H1 (cell line): Measurements from ENCODE around the gene SBF2. TPM values are rescaled to one million over a fixed set of nuclear protein-coding genes. Genes with fewer than 3 reads are reported as not detected.

Experiments
- CTCF ChIA-PET: fragments of 300-600 bp; sonication (Branson Sonifier 250); formaldehyde crosslinking; loops from one replicate; lab custom pipeline; 2021; ENCODE audit not compliant: partially characterized antibody; lab: Charles Lee
- POLR2A ChIA-PET: fragments of 300-600 bp; sonication (Branson Sonifier 250); formaldehyde crosslinking; loops from one replicate; lab custom pipeline; 2021; ENCODE audit warnings: inconsistent platforms; ENCODE audit not compliant: partially characterized antibody; lab: Charles Lee
- DNase-seq, 2 experiments: peaks; one replicate each; pipeline versions ENCODE4 v3.0.0 to v3.0.0-alpha.2; 2010 to 2022; ENCODE audit warnings: low spot score in 2 of 2, low read depth in 1 of 2, mixed read lengths in 1 of 2
- FAIRE-seq: peaks from 2 replicates; lab custom pipeline; 2011; peaks lifted over from hg19 to GRCh38; lab: Jason Lieb, UNC
- H2AFZ ChIP-seq: 2 replicates; pipeline ENCODE4 v1.8.1; 2012; ENCODE audit warnings: low read length, inconsistent platforms
- H2AK5ac ChIP-seq: 2 replicates; pipeline ENCODE4 v1.6.1; 2013; ENCODE audit warnings: low read depth, low read length
- H2BK120ac ChIP-seq: replicated peaks from 2 replicates; pipeline ENCODE3; 2013; ENCODE audit warnings: low read depth, low read length, inconsistent platforms
- H2BK12ac ChIP-seq: 2 replicates; pipeline ENCODE4 v1.6.1; 2013; ENCODE audit warnings: low read depth, low read length
- H2BK15ac ChIP-seq: 2 replicates; pipeline ENCODE4 v1.6.1; 2013; ENCODE audit warnings: low read length
- H2BK20ac ChIP-seq: 2 replicates; pipeline ENCODE4 v1.6.1; 2013; ENCODE audit warnings: low read length
- H2BK5ac ChIP-seq: 2 replicates; pipeline ENCODE4 v1.6.1; 2013; ENCODE audit warnings: low read depth, low read length
- H3K14ac ChIP-seq: 2 replicates; pipeline ENCODE4 v1.6.1; 2013; ENCODE audit warnings: inconsistent platforms; ENCODE audit not compliant: insufficient read length
- H3K18ac ChIP-seq: 2 replicates; pipeline ENCODE4 v1.6.1; 2013; ENCODE audit warnings: low read length; ENCODE audit errors: extremely low read depth
- H3K23ac ChIP-seq: 2 replicates; pipeline ENCODE4 v1.6.1; 2013; ENCODE audit warnings: inconsistent platforms; ENCODE audit not compliant: insufficient read length
- H3K23me2 ChIP-seq: 2 replicates; pipeline ENCODE4 v1.6.1; 2013; ENCODE audit warnings: low read depth, low read length
- H3K27ac ChIP-seq: 2 replicates; pipeline ENCODE4 v1.6.1; 2011; ENCODE audit warnings: low read depth, low read length, inconsistent platforms
- H3K27me3 ChIP-seq, 4 experiments: replicated peaks in 1 of 4; 1 replicate in 1 of 4; 2 replicates in 3 of 4; pipeline versions ENCODE4 v1.6.1 to v1.8.1; 2011 to 2013; ENCODE audit warnings: low read length in 3 of 4, mild to moderate bottlenecking in 3 of 4, inconsistent platforms in 2 of 4, mixed read lengths in 2 of 4, moderate library complexity in 1 of 4; ENCODE audit not compliant: control insufficient read depth in 3 of 4, insufficient read depth in 3 of 4; ENCODE audit errors: extremely low read depth in 1 of 4
- H3K36me3 ChIP-seq, 4 experiments: 2 replicates each; pipeline versions ENCODE4 v1.6.1 to v1.8.1; 2011 to 2013; ENCODE audit warnings: mild to moderate bottlenecking in 4 of 4, low read length in 3 of 4, moderate library complexity in 2 of 4, control low read depth in 1 of 4, inconsistent platforms in 1 of 4; ENCODE audit not compliant: insufficient read depth in 4 of 4, control insufficient read depth in 2 of 4
- H3K4ac ChIP-seq: replicated peaks from 2 replicates; pipeline ENCODE3; 2013; ENCODE audit warnings: low read length, low read depth, mixed read lengths, inconsistent platforms; ENCODE audit not compliant: insufficient read length
- H3K4me1 ChIP-seq, 4 experiments: replicated peaks in 1 of 4; 1 replicate in 1 of 4; 2 replicates in 3 of 4; pipeline versions ENCODE4 v1.6.1 to v1.8.1; 2011 to 2013; ENCODE audit warnings: low read length in 3 of 4, inconsistent platforms in 2 of 4, mixed read lengths in 1 of 4; ENCODE audit not compliant: insufficient read depth in 4 of 4, control insufficient read depth in 3 of 4
- H3K4me2 ChIP-seq, 2 experiments: 2 replicates each; pipeline versions ENCODE4 v1.6.1 to v1.8.1; 2011 to 2013; ENCODE audit warnings: low read depth in 2 of 2, low read length in 2 of 2, control low read depth in 1 of 2, inconsistent platforms in 1 of 2, mild to moderate bottlenecking in 1 of 2; ENCODE audit not compliant: insufficient read depth in 1 of 2
- H3K4me3 ChIP-seq, 4 experiments: fragments of 200-600, 300-600 bp in 1 of 4; sonication (generic), shearing (Covaris generic), sonication (Bioruptor Twin) in 1 of 4; 2 replicates each; pipeline versions ENCODE4 v1.5.1 to v1.8.1; 2011 to 2016; ENCODE audit warnings: low read length in 4 of 4, low read depth in 3 of 4, control low read depth in 2 of 4, inconsistent platforms in 2 of 4, mild to moderate bottlenecking in 2 of 4, mixed read lengths in 1 of 4, moderate library complexity in 1 of 4; ENCODE audit not compliant: insufficient read depth in 2 of 4; ENCODE audit errors: extremely low read depth in 1 of 4
- H3K56ac ChIP-seq: replicated peaks from 2 replicates; pipeline ENCODE3; 2013; ENCODE audit warnings: low read depth, mild to moderate bottlenecking, mixed read lengths, low read length, inconsistent platforms; ENCODE audit not compliant: insufficient read length
- H3K79me1 ChIP-seq: 2 replicates; pipeline ENCODE4 v1.6.1; 2013; ENCODE audit warnings: low read depth, low read length, control low read depth
- H3K79me2 ChIP-seq, 2 experiments: 2 replicates each; pipeline versions ENCODE4 v1.6.1 to v1.8.1; 2012 to 2013; ENCODE audit warnings: low read length in 2 of 2, mild to moderate bottlenecking in 2 of 2, inconsistent platforms in 1 of 2; ENCODE audit not compliant: insufficient read depth in 2 of 2, control insufficient read depth in 1 of 2
- H3K9ac ChIP-seq, 4 experiments: replicated peaks in 1 of 4; 1 replicate in 1 of 4; 2 replicates in 3 of 4; pipeline versions ENCODE4 v1.6.1 to v1.8.1; 2011 to 2013; ENCODE audit warnings: low read depth in 3 of 4, low read length in 3 of 4, control low read depth in 2 of 4, mild to moderate bottlenecking in 2 of 4, moderate library complexity in 2 of 4, inconsistent platforms in 1 of 4; ENCODE audit errors: extremely low read depth in 1 of 4
- H3K9me3 ChIP-seq, 2 experiments: 2 replicates each; pipeline versions ENCODE4 v1.6.1 to v1.8.1; 2012 to 2013; ENCODE audit warnings: mild to moderate bottlenecking in 2 of 2, moderate library complexity in 2 of 2, control low read depth in 1 of 2, inconsistent platforms in 1 of 2, low read depth in 1 of 2, low read length in 1 of 2, mixed read lengths in 1 of 2; ENCODE audit not compliant: insufficient read depth in 2 of 2
- H4K20me1 ChIP-seq, 2 experiments: replicated peaks in 1 of 2; 2 replicates each; pipeline versions ENCODE3 to v1.8.1; 2011 to 2013; ENCODE audit warnings: inconsistent platforms in 2 of 2, low read length in 2 of 2, mild to moderate bottlenecking in 1 of 2; ENCODE audit not compliant: insufficient read depth in 2 of 2, control insufficient read depth in 1 of 2
- H4K5ac ChIP-seq: 2 replicates; pipeline ENCODE4 v1.6.1; 2013; ENCODE audit warnings: low read length, low read depth, mixed read lengths, inconsistent platforms; ENCODE audit not compliant: insufficient read length
- H4K8ac ChIP-seq: 2 replicates; pipeline ENCODE4 v1.8.0; 2013; ENCODE audit warnings: mild to moderate bottlenecking, moderate library complexity, low read length, inconsistent platforms; ENCODE audit not compliant: insufficient read depth; ENCODE audit errors: extremely low read depth
- H4K91ac ChIP-seq: replicated peaks from 2 replicates; pipeline ENCODE3; 2013; ENCODE audit warnings: low read length, mixed read lengths, inconsistent platforms; ENCODE audit not compliant: insufficient read length
- KDM4A ChIP-seq: IDR thresholded peaks from one replicate; pipeline ENCODE4 v1.7.1; 2012; ENCODE audit warnings: low read depth, mild to moderate bottlenecking, moderate library complexity, low read length, inconsistent platforms; ENCODE audit not compliant: severe bottlenecking
- KDM5A ChIP-seq: fragments of 200-600 bp; IDR thresholded peaks from 2 replicates; pipeline ENCODE4 v1.7.1; 2012; ENCODE audit warnings: mild to moderate bottlenecking, low read length, inconsistent platforms, mixed read lengths
- RXRA ChIP-seq: IDR thresholded peaks from 2 replicates; pipeline ENCODE4 v1.6.1; 2011; ENCODE audit warnings: low read depth, mild to moderate bottlenecking, low read length, moderate library complexity; ENCODE audit not compliant: insufficient read depth
- SUZ12 ChIP-seq: fragments of 200-600 bp; sonication (generic); IDR thresholded peaks from 2 replicates; pipeline ENCODE4 v1.6.1; 2012; ENCODE audit warnings: mild to moderate bottlenecking, inconsistent platforms, low read length, moderate library complexity, mixed read lengths
- WGBS, 2 experiments: shearing (Covaris generic) in 1 of 2; methylation state at CpG; one replicate each; pipeline versions ENCODE4 v1.1.6 to v1.1.7; 2013 to 2015; ENCODE audit warnings: low lambda C conversion rate in 2 of 2, mixed read lengths in 2 of 2, inconsistent platforms in 1 of 2, low coverage in 1 of 2, missing lambda C conversion rate in 1 of 2; ENCODE audit not compliant: insufficient replicate concordance in 2 of 2, insufficient coverage in 1 of 2, insufficient read length in 1 of 2; ENCODE audit errors: extremely low coverage in 1 of 2, missing lambda C conversion rate in 1 of 2; 5-methylcytosine and 5-hydroxymethylcytosine counted together
- polyA plus RNA-seq, 7 experiments: library from polyadenylated mRNA; depleted of rRNA in 3 of 7; stranded (reverse) in 5 of 7; unstranded in 2 of 7; fragments of >200 nt in 5 of 7; fragments of 200-250 nt in 2 of 7; gene quantifications; 1 replicate in 5 of 7; 2 replicates in 1 of 7; 4 replicates in 1 of 7; pipeline versions ENCODE4 v1.2.1 to v1.2.3, GENCODE V29; 2011 to 2013; ENCODE audit warnings: missing spikeins in 2 of 7, mixed read lengths in 2 of 7
- total RNA-seq: library from RNA; stranded (reverse); fragmentation: NEBNext Ultra II Directional; extraction: Animal tissue kit (Norgen Biotek cat#: 25700); gene quantifications from 2 replicates; pipeline ENCODE4 v1.2.1, GENCODE V29; 2021

SBF2 gene
- total and polyA plus RNA-seq, 2 of the 8 experiments (the other 6 are each of a cell fraction or from before 2014, with no cell fraction given), result 36.7 to 50.5 TPM

GRCh38 chr11:9851366-9851765, 442.7 kb downstream of the SBF2 start:
- Histone ChIP-seq H3K27me3 (no peaks in the 10 kb centered on the region), H3K23ac (no peak overlapping the region), H2BK120ac (no peak overlapping the region), H2BK15ac (no peak overlapping the region), H2AFZ (no peak overlapping the region), H3K4me3 (no peak overlapping the region), H3K18ac (no peak overlapping the region), H3K36me3 (peaks cover 0 to 10% (median 5%) of the 10 kb centered on the region in 4 experiments; a peak in 5 of 8 replicates), H4K5ac (no peak overlapping the region), H3K4ac (no peak overlapping the region), H2BK20ac (no peak overlapping the region), H3K79me1 (no peaks in the 10 kb centered on the region), H3K79me2 (no peaks in the 10 kb centered on the region), H3K14ac (no peak overlapping the region), H2AK5ac (no peak overlapping the region), H4K20me1 (no peaks in the 10 kb centered on the region), H3K56ac (no peak overlapping the region), H3K9ac (no peak overlapping the region), H4K8ac (no peak overlapping the region), H3K27ac (no peak overlapping the region), H2BK12ac (no peak overlapping the region), H4K91ac (no peak overlapping the region), H2BK5ac (no peak overlapping the region), H3K9me3 (no peaks in the 10 kb centered on the region), H3K4me1 (no peaks in the 10 kb centered on the region), H3K23me2 (no peaks in the 10 kb centered on the region), H3K4me2 (no peak overlapping the region)
- DNase-seq, result no peak
- ChIA-PET CTCF (interaction anchor here (1.1 kb wide), 1 partner anchor 101 kb away, joined by 5 read pairs; no protein-coding TSS in a partner anchor), POLR2A (no interaction called here)
- FAIRE-seq, result no peak
- WGBS, 2 experiments, result 84% methylated on average over 4 of the region's 4 CpGs; no CpG with 5 or more reads in 1 of the 2 experiments
- no peak for TF ChIP-seq KDM4A
- TF ChIP-seq RXRA, result no peak
- no peak for TF ChIP-seq KDM5A
- no peak for TF ChIP-seq SUZ12
